GM12865 (cell line): ENCODE measurements around the gene VTI1A.

Source experiments
- DNase-seq: peaks from one replicate; pipeline ENCODE4 v3.0.0; 2010; ENCODE audit warnings: low read depth
- H3K4me3 ChIP-seq: 2 replicates; pipeline ENCODE4 v1.5.1; 2011; ENCODE audit warnings: mild to moderate bottlenecking, low read depth, low read length, control low read depth
- TF ChIP-seq, protein P1 (sequence below): IDR thresholded peaks from 2 replicates; pipeline ENCODE4 v1.5.1; 2011; ENCODE audit warnings: low read length, control low read depth, low read depth, inconsistent platforms; ENCODE audit not compliant: insufficient read depth; ENCODE audit errors: missing control alignments

VTI1A gene

DNA sequence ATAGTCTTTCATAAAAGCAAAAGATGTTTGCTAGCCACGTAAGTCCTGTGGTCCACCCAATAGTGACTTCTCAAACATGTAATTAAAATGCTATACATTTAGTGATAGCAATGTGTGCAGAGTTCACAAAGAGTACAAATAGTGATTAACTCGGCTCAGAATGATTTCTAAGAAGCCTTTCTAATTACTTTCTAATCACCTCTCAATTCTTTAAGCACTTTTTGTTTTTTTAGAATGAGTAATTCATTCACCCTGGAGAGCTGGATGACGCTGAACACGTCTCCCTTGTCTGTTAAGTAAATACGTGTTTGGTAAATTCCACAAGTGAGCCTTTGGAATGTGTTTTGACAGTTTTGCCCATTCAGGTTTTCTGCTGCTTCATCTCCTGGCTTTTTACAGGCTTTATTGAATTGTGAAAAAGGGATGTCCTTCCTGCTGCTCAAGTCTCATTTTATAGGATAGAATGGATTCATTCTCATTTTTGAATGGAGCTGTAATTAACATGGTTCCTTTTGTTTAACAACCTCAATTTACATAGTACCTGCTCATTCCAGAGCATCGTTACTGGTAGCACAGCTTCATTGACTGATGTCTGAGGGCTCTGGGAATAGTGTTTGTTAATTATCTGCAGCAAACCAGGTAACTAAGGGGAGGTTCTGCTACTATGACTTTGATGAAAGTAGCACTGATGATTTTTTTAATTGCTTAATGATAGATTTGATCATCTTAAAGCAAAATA is 212.1 kb downstream of the VTI1A start:
- DNase-seq, result no peak
- H3K4me3 ChIP-seq, result no peak overlapping the region
- TF ChIP-seq, protein P1, sequence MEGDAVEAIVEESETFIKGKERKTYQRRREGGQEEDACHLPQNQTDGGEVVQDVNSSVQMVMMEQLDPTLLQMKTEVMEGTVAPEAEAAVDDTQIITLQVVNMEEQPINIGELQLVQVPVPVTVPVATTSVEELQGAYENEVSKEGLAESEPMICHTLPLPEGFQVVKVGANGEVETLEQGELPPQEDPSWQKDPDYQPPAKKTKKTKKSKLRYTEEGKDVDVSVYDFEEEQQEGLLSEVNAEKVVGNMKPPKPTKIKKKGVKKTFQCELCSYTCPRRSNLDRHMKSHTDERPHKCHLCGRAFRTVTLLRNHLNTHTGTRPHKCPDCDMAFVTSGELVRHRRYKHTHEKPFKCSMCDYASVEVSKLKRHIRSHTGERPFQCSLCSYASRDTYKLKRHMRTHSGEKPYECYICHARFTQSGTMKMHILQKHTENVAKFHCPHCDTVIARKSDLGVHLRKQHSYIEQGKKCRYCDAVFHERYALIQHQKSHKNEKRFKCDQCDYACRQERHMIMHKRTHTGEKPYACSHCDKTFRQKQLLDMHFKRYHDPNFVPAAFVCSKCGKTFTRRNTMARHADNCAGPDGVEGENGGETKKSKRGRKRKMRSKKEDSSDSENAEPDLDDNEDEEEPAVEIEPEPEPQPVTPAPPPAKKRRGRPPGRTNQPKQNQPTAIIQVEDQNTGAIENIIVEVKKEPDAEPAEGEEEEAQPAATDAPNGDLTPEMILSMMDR, result no peak

- no peak for DNase-seq
- no peak overlapping the region for H3K4me3 ChIP-seq
- TF ChIP-seq, protein P1, result no peak
Measured at GRCh38 chr10:112663234-112664125, 216.5 kb downstream of the VTI1A start.

GRCh38 chr10:112666094-112666493 is 219.1 kb downstream of the VTI1A start:
- DNase-seq, result no peak
- no peak overlapping the region for H3K4me3 ChIP-seq
- TF ChIP-seq, protein P1, result no peak

DNA sequence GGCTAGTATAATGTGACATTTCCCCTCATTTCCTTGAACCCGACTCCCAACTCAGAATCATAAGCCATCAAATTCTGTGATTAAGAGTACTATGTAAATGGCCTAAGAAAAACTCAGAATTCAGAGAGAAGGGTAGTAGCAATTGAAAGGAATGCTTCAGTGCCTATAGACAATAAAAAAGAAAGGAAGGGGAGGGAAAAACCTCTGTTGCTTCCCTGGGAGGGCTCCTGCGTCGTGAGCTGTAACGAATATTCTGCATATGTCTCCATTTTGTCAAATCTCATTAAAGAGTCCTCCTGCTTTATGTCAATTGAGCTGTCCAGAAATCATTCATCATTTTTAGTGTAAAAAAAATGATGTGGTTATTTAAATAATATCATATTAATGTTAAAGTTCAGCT is 223.0 kb downstream of the VTI1A start:
- H3K4me3 ChIP-seq, result no peak overlapping the region
- no peak for DNase-seq
- TF ChIP-seq, protein P1, result no peak

DNA sequence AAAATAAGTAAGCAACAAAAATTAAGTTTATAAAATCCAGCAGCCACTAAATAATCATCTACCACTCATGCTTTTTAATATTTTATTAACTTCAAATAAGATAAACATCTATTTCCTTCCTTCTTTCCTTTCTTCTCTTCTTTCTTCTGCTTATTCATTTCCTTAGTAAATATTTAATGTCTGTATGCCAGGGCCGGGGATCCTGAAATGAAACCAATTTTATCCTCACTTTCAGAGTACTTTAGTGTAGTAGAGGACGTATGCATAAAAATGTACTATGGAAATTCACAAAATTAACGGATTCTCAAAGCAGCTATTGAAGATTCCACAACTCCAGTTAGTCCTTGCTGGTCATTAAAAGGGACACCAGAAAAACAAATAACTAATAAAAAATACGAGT is 224.7 kb downstream of the VTI1A start:
- no peak for DNase-seq
- TF ChIP-seq, protein P1, result no peak
- H3K4me3 ChIP-seq, result no peak overlapping the region

DNA sequence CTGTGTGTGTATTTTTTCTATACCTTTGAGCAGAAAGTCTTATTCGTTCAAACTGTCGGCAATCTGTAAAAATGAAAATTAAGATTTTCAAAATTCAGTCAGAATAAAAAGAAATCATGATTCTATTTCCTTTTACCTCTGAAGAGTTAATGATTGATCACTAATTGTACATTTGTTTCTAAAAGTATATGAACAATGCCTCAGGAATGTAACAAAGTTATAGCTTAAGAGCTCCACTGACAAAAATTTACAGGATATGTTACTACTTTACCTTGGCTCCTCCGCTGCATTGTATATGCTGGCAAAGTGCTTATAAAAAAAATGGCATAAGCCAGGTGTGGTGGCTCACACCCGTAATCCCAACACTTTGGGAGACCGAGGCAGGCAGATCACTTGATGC is 225.7 kb downstream of the VTI1A start:
- no peak overlapping the region for H3K4me3 ChIP-seq
- no peak for DNase-seq
- TF ChIP-seq, protein P1, result no peak
